ENCODE data around the gene PRKAR2B. TPM values are rescaled to one million over a fixed set of nuclear protein-coding genes. Genes with fewer than 3 reads are reported as not detected.
A peak's percentile ranks its signal among the peaks of the same experiment; 100 is the strongest.

The PRKAR2B gene
- total and polyA plus RNA-seq, 3 experiments from 2014 or later, result 0.93 to 1.2 (median 1.1) TPM

GRCh38 chr7:107166736-107167426 is 122.4 kb downstream of the PRKAR2B start:
- peak overlapping the region; percentile 84 for H3K4me3 ChIP-seq (ENCODE audit: low read length)
- no peaks in the 10 kb centered on the region for H3K9me3 Mint-ChIP-seq
- H3K9me3 ChIP-seq (ENCODE audit: low read length), result no peaks in the 10 kb centered on the region
- H3K27me3 ChIP-seq (ENCODE audit: insufficient read depth, low read length, poor library complexity, severe bottlenecking), result no peaks in the 10 kb centered on the region
- peak overlapping the region; percentile 85 to 100 (median 97) for H3K4me3 Mint-ChIP-seq
- peaks cover 33 to 46% (median 34%) of the 10 kb centered on the region in 3 donors for H3K4me1 Mint-ChIP-seq
- no peak for DNase-seq
- H3K27ac Mint-ChIP-seq, result peak overlapping the region; percentile 96 to 100 (median 100)
- peak overlapping the region; percentile 94 for H3K27ac ChIP-seq (ENCODE audit: low read depth, low read length)
- H3K4me1 ChIP-seq (ENCODE audit: insufficient read depth, low read length), result peaks cover 16% of the 10 kb centered on the region
- peaks cover 13 to 14% of the 10 kb centered on the region in 2 donors for H3K27me3 Mint-ChIP-seq
- POLR2A ChIA-PET, result interaction anchor here (0.6 to 3.7 kb wide), 8 partner anchors 14 to 507 kb away, joined by 3 to 40 read pairs (median 10); partner anchors contain the start of genes CCDC71L, COG5 and DUS4L
- CTCF ChIA-PET, result interaction anchor here (1.5 to 4.1 kb wide), 2 partner anchors 15 to 20 kb away, joined by 4 to 26 read pairs; no protein-coding TSS in a partner anchor
- no peaks in the 10 kb centered on the region for H3K36me3 ChIP-seq (ENCODE audit: insufficient read depth, low read length)
- H3K36me3 Mint-ChIP-seq, result peaks cover 0 to 27% (median 0%) of the 10 kb centered on the region in 3 donors

GRCh38 chr7:107167483-107168232 is 123.2 kb downstream of the PRKAR2B start:
- Histone ChIP-seq H3K27ac (ENCODE audit: low read depth, low read length) (peak overlapping the region; percentile 94), H3K4me3 (ENCODE audit: low read length) (peak overlapping the region; percentile 84), H3K27me3 (ENCODE audit: insufficient read depth, low read length, poor library complexity, severe bottlenecking) (no peaks in the 10 kb centered on the region), H3K4me1 (ENCODE audit: insufficient read depth, low read length) (peaks cover 24% of the 10 kb centered on the region), H3K36me3 (ENCODE audit: insufficient read depth, low read length) (no peaks in the 10 kb centered on the region), H3K9me3 (ENCODE audit: low read length) (no peaks in the 10 kb centered on the region)
- H3K27ac Mint-ChIP-seq, result peak overlapping the region; percentile 96 to 100 (median 100)
- DNase-seq, result peak in 2 of 5 donors; percentile 55 to 63
- CTCF ChIA-PET, result interaction anchor here (0.7 to 4.1 kb wide), 10 partner anchors 11 to 507 kb away, joined by 3 to 26 read pairs (median 4); partner anchors contain the start of gene CCDC71L
- peak overlapping the region; percentile 85 to 100 (median 97) for H3K4me3 Mint-ChIP-seq
- no peaks in the 10 kb centered on the region for H3K9me3 Mint-ChIP-seq
- peaks cover 13 to 14% of the 10 kb centered on the region in 2 donors for H3K27me3 Mint-ChIP-seq
- POLR2A ChIA-PET, result interaction anchor here (0.6 to 3.7 kb wide), 22 partner anchors 8 to 1401 kb away, joined by 3 to 40 read pairs (median 6); partner anchors contain the start of genes CBLL1, CCDC71L, COG5 and DLD
- H3K36me3 Mint-ChIP-seq, result peaks cover 0 to 29% (median 0%) of the 10 kb centered on the region in 3 donors
- peaks cover 35 to 51% (median 40%) of the 10 kb centered on the region in 3 donors for H3K4me1 Mint-ChIP-seq

DNA sequence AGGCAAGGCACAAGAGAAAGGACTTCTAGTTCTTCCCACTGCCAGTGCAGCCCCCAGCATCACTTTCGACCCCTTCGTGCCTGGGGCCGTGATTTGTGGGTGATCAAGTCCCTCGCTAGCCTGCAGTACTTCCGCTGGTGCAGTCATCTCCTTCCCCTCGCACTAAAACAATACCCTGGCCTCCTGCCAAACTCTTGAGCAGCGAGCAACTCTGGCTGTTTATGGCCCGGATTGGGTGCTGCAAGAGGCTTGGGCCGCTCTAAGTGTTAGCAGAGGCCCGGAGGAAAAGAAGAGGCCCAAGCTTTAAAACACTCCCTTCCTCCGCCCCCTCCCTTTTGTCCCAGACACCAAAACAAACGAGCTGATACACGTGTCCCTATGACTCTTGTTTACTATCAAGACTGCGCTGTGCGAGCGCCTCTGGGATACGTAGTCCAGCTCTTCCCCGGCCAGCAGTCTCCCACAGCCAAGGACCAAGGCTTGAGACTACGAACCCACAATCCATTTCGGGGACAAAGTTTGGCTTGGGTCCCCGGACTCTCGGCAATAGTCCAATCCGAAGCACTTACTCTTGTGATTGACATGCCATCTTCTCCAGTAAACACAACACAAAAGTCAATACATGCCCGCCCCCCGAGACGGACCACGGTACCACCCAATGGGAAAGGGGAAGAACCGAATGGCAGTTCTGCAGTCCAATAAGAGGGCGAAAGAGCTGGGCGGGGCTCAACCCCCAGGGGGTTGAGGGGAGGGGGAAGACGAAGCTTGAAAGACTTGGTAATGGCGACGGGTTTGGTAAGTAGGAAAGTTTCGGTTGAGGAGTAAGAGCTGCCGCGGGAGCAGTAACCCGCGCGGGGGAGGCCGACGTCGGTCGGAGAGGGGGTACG is 124.0 kb downstream of the PRKAR2B start, which contains the start of gene HBP1:
Gene HBP1 (plus strand): TSS at position 771 of the 887 bp plus-strand sequence. CDS start 10,891 bp downstream, outside the sequence.
- no peaks in the 10 kb centered on the region for H3K9me3 Mint-ChIP-seq
- CTCF ChIA-PET, result interaction anchor here (0.7 to 4.1 kb wide), 15 partner anchors 11 to 575 kb away, joined by 3 to 26 read pairs (median 4); partner anchors contain the start of genes CBLL1 and CCDC71L
- peak within 1 kb of the TSS; percentile 94 to 100 (median 97) for H3K4me3 Mint-ChIP-seq

GRCh38 chr7:107169120-107170050 is 124.9 kb downstream of the PRKAR2B start:
- CTCF ChIA-PET, result interaction anchor here (1.1 to 4.1 kb wide), 9 partner anchors 11 to 574 kb away, joined by 3 to 26 read pairs (median 5); partner anchors contain the start of gene CBLL1
- H3K27me3 Mint-ChIP-seq, result peaks cover 10 to 12% of the 10 kb centered on the region in 2 donors

More for the DNA sequence above, 124.0 kb downstream of the PRKAR2B start, which contains the start of gene HBP1:
- H3K27me3 ChIP-seq (ENCODE audit: insufficient read depth, low read length, poor library complexity, severe bottlenecking), result no peaks in the 10 kb centered on the region
- Mint-ChIP-seq H3K36me3 (peaks cover 0 to 31% (median 0%) of the 10 kb centered on the region in 3 donors), H3K27ac (peak within 1 kb of the TSS; percentile 96 to 100 (median 100)), H3K4me1 (peaks cover 43 to 59% (median 48%) of the 10 kb centered on the region in 3 donors), H3K27me3 (peaks cover 13 to 14% of the 10 kb centered on the region in 2 donors)
- H3K4me1 ChIP-seq (ENCODE audit: insufficient read depth, low read length), result peaks cover 32% of the 10 kb centered on the region
- H3K9me3 ChIP-seq (ENCODE audit: low read length), result no peaks in the 10 kb centered on the region
- POLR2A ChIA-PET, result interaction anchor here (0.6 to 3.7 kb wide), 28 partner anchors 9 to 1720 kb away, joined by 3 to 40 read pairs (median 5); partner anchors contain the start of genes CBLL1, CCDC71L, COG5 and DLD
- H3K36me3 ChIP-seq (ENCODE audit: insufficient read depth, low read length), result no peaks in the 10 kb centered on the region
- peak within 1 kb of the TSS; percentile 84 for H3K4me3 ChIP-seq (ENCODE audit: low read length)
- H3K27ac ChIP-seq (ENCODE audit: low read depth, low read length), result peak within 1 kb of the TSS; percentile 94
- DNase-seq, result peak; percentile 94 to 99 (median 99)

GRCh38 chr7:107170051-107170915 is 125.8 kb downstream of the PRKAR2B start:
- POLR2A ChIA-PET, result interaction anchor here (2.1 to 3.7 kb wide), 6 partner anchors 10 to 1356 kb away, joined by 8 to 40 read pairs (median 24); partner anchors contain the start of genes CBLL1 and PNPLA8
- Histone ChIP-seq H3K4me3 (ENCODE audit: low read length) (peak overlapping the region; percentile 65), H3K27me3 (ENCODE audit: insufficient read depth, low read length, poor library complexity, severe bottlenecking) (no peaks in the 10 kb centered on the region), H3K4me1 (ENCODE audit: insufficient read depth, low read length) (peaks cover 50% of the 10 kb centered on the region), H3K27ac (ENCODE audit: low read depth, low read length) (peak overlapping the region; percentile 94), H3K36me3 (ENCODE audit: insufficient read depth, low read length) (no peaks in the 10 kb centered on the region), H3K9me3 (ENCODE audit: low read length) (no peaks in the 10 kb centered on the region)
- peaks cover 2 to 4% of the 10 kb centered on the region in 2 donors for H3K27me3 Mint-ChIP-seq
- peaks cover 0 to 43% (median 0%) of the 10 kb centered on the region in 3 donors for H3K36me3 Mint-ChIP-seq
- DNase-seq, result no peak
- H3K9me3 Mint-ChIP-seq, result no peaks in the 10 kb centered on the region
- peaks cover 61 to 77% (median 66%) of the 10 kb centered on the region in 3 donors for H3K4me1 Mint-ChIP-seq
- peak overlapping the region; percentile 94 to 100 (median 97) for H3K4me3 Mint-ChIP-seq
- CTCF ChIA-PET, result interaction anchor here (1.4 to 4.1 kb wide), 4 partner anchors 10 to 573 kb away, joined by 5 to 26 read pairs (median 6); partner anchors contain the start of gene CBLL1
- H3K27ac Mint-ChIP-seq, result peak overlapping the region; percentile 74 to 100 (median 98)

More at GRCh38 chr7:107169120-107170050, 124.9 kb downstream of the PRKAR2B start:
- no peaks in the 10 kb centered on the region for H3K9me3 ChIP-seq (ENCODE audit: low read length)
- peak overlapping the region; percentile 96 to 100 (median 100) for H3K27ac Mint-ChIP-seq
- POLR2A ChIA-PET, result interaction anchor here (0.6 to 3.7 kb wide), 21 partner anchors 11 to 1721 kb away, joined by 3 to 40 read pairs (median 7); partner anchors contain the start of genes CBLL1, CCDC71L, COG5 and DLD
- peaks cover 52 to 68% (median 57%) of the 10 kb centered on the region in 3 donors for H3K4me1 Mint-ChIP-seq
- DNase-seq, result peak; percentile 79 to 89 (median 81)
- H3K4me3 Mint-ChIP-seq, result peak overlapping the region; percentile 94 to 100 (median 97)
- H3K27ac ChIP-seq (ENCODE audit: low read depth, low read length), result peak overlapping the region; percentile 94
- H3K4me1 ChIP-seq (ENCODE audit: insufficient read depth, low read length), result peaks cover 41% of the 10 kb centered on the region
- H3K4me3 ChIP-seq (ENCODE audit: low read length), result peak overlapping the region; percentile 65
- H3K36me3 Mint-ChIP-seq, result peaks cover 0 to 39% (median 0%) of the 10 kb centered on the region in 3 donors
- H3K9me3 Mint-ChIP-seq, result no peaks in the 10 kb centered on the region
- H3K36me3 ChIP-seq (ENCODE audit: insufficient read depth, low read length), result no peaks in the 10 kb centered on the region
- no peaks in the 10 kb centered on the region for H3K27me3 ChIP-seq (ENCODE audit: insufficient read depth, low read length, poor library complexity, severe bottlenecking)

All from CD8-positive, alpha-beta memory T cell (primary cell).